ENCODE results near the gene NUBP1.
"Not testable (repeated sequence)": the region's sequence is repeated elsewhere in the genome, so short reads cannot be mapped to it uniquely, and the experiment has no call there.

The NUBP1 gene

GRCh38 chr16:10738231-10739077 lies 5.2 kb upstream of the NUBP1 start:
- no peaks in the 10 kb centered on the region for H3K9me3 ChIP-seq (ENCODE audit: control insufficient read depth, low read length)
- H3K4me1 ChIP-seq (ENCODE audit: control insufficient read depth, insufficient read depth, low read length), result peaks cover 21% of the 10 kb centered on the region
- no peaks in the 10 kb centered on the region for H3K36me3 ChIP-seq (ENCODE audit: control insufficient read depth, insufficient read depth, low read length, severe bottlenecking)
- H3K9ac ChIP-seq (ENCODE audit: low read length), result peak overlapping the region; percentile 25
- no peak overlapping the region for H3K4me3 ChIP-seq (ENCODE audit: low read length)
- H3K27me3 ChIP-seq (replicated peaks; ENCODE audit: control insufficient read depth, insufficient read depth, low read length), result no peaks in the 10 kb centered on the region
- peak; percentile 59 for DNase-seq (ENCODE audit: low read depth)

GRCh38 chr16:10740000-10740844 lies 3.4 kb upstream of the NUBP1 start:
- no peak for DNase-seq (ENCODE audit: low read depth)
- H3K9me3 ChIP-seq (ENCODE audit: control insufficient read depth, low read length), result no peaks in the 10 kb centered on the region
- H3K27me3 ChIP-seq (replicated peaks; ENCODE audit: control insufficient read depth, insufficient read depth, low read length), result no peaks in the 10 kb centered on the region
- H3K36me3 ChIP-seq (ENCODE audit: control insufficient read depth, insufficient read depth, low read length, severe bottlenecking), result no peaks in the 10 kb centered on the region
- H3K9ac ChIP-seq (ENCODE audit: low read length), result no peak overlapping the region
- no peak overlapping the region for H3K4me3 ChIP-seq (ENCODE audit: low read length)
- H3K4me1 ChIP-seq (ENCODE audit: control insufficient read depth, insufficient read depth, low read length), result peaks cover 28% of the 10 kb centered on the region

- no peak for DNase-seq (ENCODE audit: low read depth)
- Histone ChIP-seq H3K36me3 (ENCODE audit: control insufficient read depth, insufficient read depth, low read length, severe bottlenecking) (no peaks in the 10 kb centered on the region), H3K27me3 (replicated peaks; ENCODE audit: control insufficient read depth, insufficient read depth, low read length) (no peaks in the 10 kb centered on the region), H3K4me1 (ENCODE audit: control insufficient read depth, insufficient read depth, low read length) (peaks cover 28% of the 10 kb centered on the region), H3K9me3 (ENCODE audit: control insufficient read depth, low read length) (no peaks in the 10 kb centered on the region), H3K9ac (ENCODE audit: low read length) (no peak overlapping the region), H3K4me3 (ENCODE audit: low read length) (no peak overlapping the region)
Measured at GRCh38 chr16:10740845-10741208, 2.8 kb upstream of the NUBP1 start.

- H3K36me3 ChIP-seq (ENCODE audit: control insufficient read depth, insufficient read depth, low read length, severe bottlenecking); DNase-seq (ENCODE audit: low read depth); H3K4me3 ChIP-seq (ENCODE audit: low read length); H3K27me3 ChIP-seq (replicated peaks; ENCODE audit: control insufficient read depth, insufficient read depth, low read length); H3K9me3 ChIP-seq (ENCODE audit: control insufficient read depth, low read length); H3K9ac ChIP-seq (ENCODE audit: low read length): not testable (repeated sequence)
- H3K4me1 ChIP-seq (ENCODE audit: control insufficient read depth, insufficient read depth, low read length), result peaks cover 28% of the 10 kb centered on the region
Measured at GRCh38 chr16:10741249-10741648, 2.4 kb upstream of the NUBP1 start.

GRCh38 chr16:10741844-10742243 lies 1.8 kb upstream of the NUBP1 start:
- DNase-seq (ENCODE audit: low read depth), result no peak
- H3K36me3 ChIP-seq (ENCODE audit: control insufficient read depth, insufficient read depth, low read length, severe bottlenecking), result no peaks in the 10 kb centered on the region
- no peaks in the 10 kb centered on the region for H3K9me3 ChIP-seq (ENCODE audit: control insufficient read depth, low read length)
- no peak overlapping the region for H3K4me3 ChIP-seq (ENCODE audit: low read length)
- no peak overlapping the region for H3K9ac ChIP-seq (ENCODE audit: low read length)
- no peaks in the 10 kb centered on the region for H3K27me3 ChIP-seq (replicated peaks; ENCODE audit: control insufficient read depth, insufficient read depth, low read length)
- peaks cover 28% of the 10 kb centered on the region for H3K4me1 ChIP-seq (ENCODE audit: control insufficient read depth, insufficient read depth, low read length)

GRCh38 chr16:10743227-10743609 lies 424 bp upstream of the NUBP1 start:
- Histone ChIP-seq H3K4me3 (ENCODE audit: low read length) (peak overlapping the region; percentile 85), H3K27me3 (replicated peaks; ENCODE audit: control insufficient read depth, insufficient read depth, low read length) (no peaks in the 10 kb centered on the region)

GRCh38 chr16:10744370-10745030 lies 858 bp downstream of the NUBP1 start:
- H3K9ac ChIP-seq (ENCODE audit: low read length), result peak overlapping the region; percentile 80
- H3K27me3 ChIP-seq (replicated peaks; ENCODE audit: control insufficient read depth, insufficient read depth, low read length), result no peaks in the 10 kb centered on the region
- H3K4me3 ChIP-seq (ENCODE audit: low read length), result peak overlapping the region; percentile 78
- no peak for DNase-seq (ENCODE audit: low read depth)
- no peaks in the 10 kb centered on the region for H3K36me3 ChIP-seq (ENCODE audit: control insufficient read depth, insufficient read depth, low read length, severe bottlenecking)
- H3K4me1 ChIP-seq (ENCODE audit: control insufficient read depth, insufficient read depth, low read length), result peaks cover 19% of the 10 kb centered on the region
- H3K9me3 ChIP-seq (ENCODE audit: control insufficient read depth, low read length), result no peaks in the 10 kb centered on the region

More at GRCh38 chr16:10743227-10743609, 424 bp upstream of the NUBP1 start:
- H3K9ac ChIP-seq (ENCODE audit: low read length), result peak overlapping the region; percentile 95
- H3K4me1 ChIP-seq (ENCODE audit: control insufficient read depth, insufficient read depth, low read length), result peaks cover 17% of the 10 kb centered on the region
- no peak for DNase-seq (ENCODE audit: low read depth)
- H3K9me3 ChIP-seq (ENCODE audit: control insufficient read depth, low read length), result no peaks in the 10 kb centered on the region
- no peaks in the 10 kb centered on the region for H3K36me3 ChIP-seq (ENCODE audit: control insufficient read depth, insufficient read depth, low read length, severe bottlenecking)

- no peak for DNase-seq (ENCODE audit: low read depth)
- no peaks in the 10 kb centered on the region for H3K27me3 ChIP-seq (replicated peaks; ENCODE audit: control insufficient read depth, insufficient read depth, low read length)
- no peaks in the 10 kb centered on the region for H3K36me3 ChIP-seq (ENCODE audit: control insufficient read depth, insufficient read depth, low read length, severe bottlenecking)
Measured at GRCh38 chr16:10745841-10746240, 2.2 kb downstream of the NUBP1 start.

GRCh38 chr16:10750793-10751192 lies 7.2 kb downstream of the NUBP1 start:
- DNase-seq (ENCODE audit: low read depth), result no peak
- Histone ChIP-seq H3K4me1 (ENCODE audit: control insufficient read depth, insufficient read depth, low read length) (peaks cover 12% of the 10 kb centered on the region), H3K4me3 (ENCODE audit: low read length) (no peak overlapping the region), H3K9me3 (ENCODE audit: control insufficient read depth, low read length) (no peaks in the 10 kb centered on the region), H3K27me3 (replicated peaks; ENCODE audit: control insufficient read depth, insufficient read depth, low read length) (no peaks in the 10 kb centered on the region), H3K36me3 (ENCODE audit: control insufficient read depth, insufficient read depth, low read length, severe bottlenecking) (peaks cover 5% of the 10 kb centered on the region), H3K9ac (ENCODE audit: low read length) (no peak overlapping the region)

More at GRCh38 chr16:10745841-10746240, 2.2 kb downstream of the NUBP1 start:
- Histone ChIP-seq H3K4me1 (ENCODE audit: control insufficient read depth, insufficient read depth, low read length) (peaks cover 24% of the 10 kb centered on the region), H3K9me3 (ENCODE audit: control insufficient read depth, low read length) (no peaks in the 10 kb centered on the region), H3K9ac (ENCODE audit: low read length) (no peak overlapping the region), H3K4me3 (ENCODE audit: low read length) (no peak overlapping the region)

- Histone ChIP-seq H3K36me3 (ENCODE audit: control insufficient read depth, insufficient read depth, low read length, severe bottlenecking) (peaks cover 5% of the 10 kb centered on the region), H3K27me3 (replicated peaks; ENCODE audit: control insufficient read depth, insufficient read depth, low read length) (no peaks in the 10 kb centered on the region), H3K9ac (ENCODE audit: low read length) (no peak overlapping the region), H3K9me3 (ENCODE audit: control insufficient read depth, low read length) (no peaks in the 10 kb centered on the region), H3K4me1 (ENCODE audit: control insufficient read depth, insufficient read depth, low read length) (peaks cover 12% of the 10 kb centered on the region), H3K4me3 (ENCODE audit: low read length) (no peak overlapping the region)
- no peak for DNase-seq (ENCODE audit: low read depth)
Measured at GRCh38 chr16:10751291-10751697, 7.7 kb downstream of the NUBP1 start.

Measured in adipocyte (in vitro differentiated cells).